Raji (cell line): ENCODE measurements around the gene SEC14L1.

Source experiments
- POLR2A ChIP-seq: IDR thresholded peaks from 2 replicates; pipeline ENCODE4 v1.6.1; 2011; ENCODE audit warnings: low read depth, low read length, control low read depth; ENCODE audit not compliant: insufficient read depth

The SEC14L1 gene

DNA sequence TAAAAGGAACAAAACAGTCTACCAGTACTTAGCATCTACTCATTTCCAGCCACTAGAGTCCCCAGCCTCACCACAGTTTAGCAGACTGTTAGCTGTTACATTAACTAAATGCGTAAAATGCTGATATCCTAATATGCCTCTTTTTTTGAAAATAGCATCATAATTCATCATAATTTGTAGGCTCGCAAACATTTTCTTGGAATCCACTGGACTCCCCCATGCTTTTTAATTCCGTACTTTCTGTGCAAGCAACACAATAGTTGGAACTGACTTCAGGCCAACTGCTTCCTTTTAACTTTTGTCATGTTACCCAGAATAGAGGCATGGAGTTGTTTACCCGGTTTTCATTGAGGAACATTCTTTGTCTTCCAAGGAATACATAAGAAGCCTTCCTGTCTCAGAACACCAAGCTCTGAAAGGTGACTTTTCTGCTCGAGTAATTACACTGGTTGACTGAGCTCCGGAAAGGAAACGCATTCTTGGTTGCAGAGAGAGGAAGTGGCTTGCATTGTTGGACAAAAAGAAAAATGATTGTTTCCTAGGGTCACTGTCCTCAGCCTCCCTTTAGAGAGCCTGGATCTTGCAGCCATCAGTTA is 30.9 kb upstream of the SEC14L1 start:
- TF ChIP-seq POLR2A = no peak

DNA sequence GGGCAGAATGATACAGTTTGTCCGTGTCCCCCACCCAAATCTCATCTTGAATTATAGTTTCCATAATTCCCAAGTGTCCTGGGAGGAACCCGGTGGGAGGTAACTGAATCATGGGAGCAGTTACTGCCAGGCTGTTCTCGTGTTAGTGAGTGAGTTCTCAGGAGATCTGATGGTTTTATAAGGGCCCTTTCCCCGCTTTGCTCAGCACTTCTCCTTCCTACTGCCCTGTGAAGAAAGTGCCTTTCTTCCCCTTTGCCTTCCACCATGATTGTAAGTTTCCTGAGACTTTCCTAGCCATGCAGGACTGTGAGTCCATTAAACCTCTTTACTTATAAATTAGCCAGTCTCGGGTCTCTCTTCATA is 28.9 kb upstream of the SEC14L1 start:
- TF ChIP-seq POLR2A = no peak

DNA sequence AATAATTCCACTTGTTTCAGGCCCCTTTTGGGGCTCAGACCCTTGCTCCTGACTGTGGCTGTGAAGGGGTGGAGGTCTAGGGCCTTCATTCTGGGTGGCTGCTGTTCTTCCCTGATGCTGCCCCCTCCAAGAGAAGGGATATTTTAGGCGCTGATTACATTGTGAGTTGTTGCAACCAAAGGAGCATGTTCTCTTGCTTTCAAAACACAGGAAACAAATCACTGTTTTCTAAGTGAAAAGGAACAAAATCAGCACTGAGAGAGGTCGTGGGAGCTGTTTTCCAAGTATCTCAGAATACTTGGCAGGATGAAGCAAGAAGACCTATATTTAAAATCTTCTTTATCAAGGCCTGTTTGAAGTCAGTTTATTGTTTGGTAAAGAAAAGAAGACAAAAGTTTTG is 25.3 kb upstream of the SEC14L1 start:
- TF ChIP-seq POLR2A = no peak

DNA sequence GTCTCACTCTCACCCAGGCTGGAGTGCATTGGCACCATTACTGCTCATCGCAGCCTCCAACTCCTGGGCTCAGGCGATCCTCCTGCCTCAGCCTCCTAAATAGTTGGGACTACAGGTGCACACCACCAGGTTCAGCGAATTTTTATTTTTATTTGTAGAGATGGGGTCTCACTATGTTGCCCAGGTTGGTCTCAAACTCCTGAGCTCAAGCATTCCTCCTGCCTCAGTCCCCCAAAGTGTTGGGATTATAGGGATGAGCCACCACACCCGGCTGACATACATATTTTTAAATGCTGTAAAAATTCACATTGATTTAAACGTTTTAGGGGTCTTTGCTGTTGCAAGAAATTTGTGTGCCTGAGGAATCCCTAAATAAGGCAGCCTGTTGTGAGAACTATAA is 24.8 kb upstream of the SEC14L1 start:
- no peak for TF ChIP-seq POLR2A

DNA sequence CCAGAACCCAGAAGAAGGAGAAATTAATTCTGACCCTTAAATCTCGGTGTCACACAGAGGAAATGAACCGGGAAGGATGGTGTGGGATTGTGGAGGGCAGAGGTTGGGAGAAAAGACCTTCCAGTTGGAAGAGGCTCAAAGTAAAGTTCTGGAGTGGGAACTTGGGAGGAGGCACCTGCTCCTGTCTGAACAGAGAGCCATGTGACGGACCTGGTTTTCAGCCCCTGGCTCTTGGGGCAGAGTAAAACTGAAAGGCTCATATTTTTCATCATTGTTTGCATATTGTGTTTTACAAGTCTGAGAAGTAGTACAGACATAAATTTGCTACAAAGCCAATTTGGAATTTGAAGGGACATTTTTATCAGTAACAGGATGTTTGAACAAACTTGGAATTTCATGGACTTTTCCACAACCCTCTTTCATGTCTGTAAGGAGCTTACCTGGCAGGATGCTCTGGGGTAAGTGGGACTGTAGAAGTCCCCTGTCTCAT is 24.4 kb upstream of the SEC14L1 start:
- no peak for TF ChIP-seq POLR2A

DNA sequence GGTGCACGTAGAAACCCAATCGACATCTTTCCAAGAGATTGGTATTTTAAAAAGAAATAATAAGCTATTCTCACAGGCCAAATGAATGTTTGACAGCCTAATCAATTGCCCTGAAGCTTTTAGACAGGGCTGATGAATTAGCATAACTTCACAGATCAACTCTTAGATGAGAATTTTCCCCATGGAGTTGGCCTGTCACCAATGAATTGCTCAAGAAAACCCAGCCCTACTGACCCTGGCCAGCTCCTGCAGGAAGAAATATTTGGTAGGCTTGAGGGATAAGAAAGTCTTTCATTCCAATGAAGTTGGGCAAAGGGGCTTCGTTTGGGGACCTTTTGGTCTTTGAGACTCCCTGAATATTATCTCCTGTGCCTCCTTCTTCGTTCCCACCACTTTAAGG is 23.4 kb upstream of the SEC14L1 start:
- no peak for TF ChIP-seq POLR2A

DNA sequence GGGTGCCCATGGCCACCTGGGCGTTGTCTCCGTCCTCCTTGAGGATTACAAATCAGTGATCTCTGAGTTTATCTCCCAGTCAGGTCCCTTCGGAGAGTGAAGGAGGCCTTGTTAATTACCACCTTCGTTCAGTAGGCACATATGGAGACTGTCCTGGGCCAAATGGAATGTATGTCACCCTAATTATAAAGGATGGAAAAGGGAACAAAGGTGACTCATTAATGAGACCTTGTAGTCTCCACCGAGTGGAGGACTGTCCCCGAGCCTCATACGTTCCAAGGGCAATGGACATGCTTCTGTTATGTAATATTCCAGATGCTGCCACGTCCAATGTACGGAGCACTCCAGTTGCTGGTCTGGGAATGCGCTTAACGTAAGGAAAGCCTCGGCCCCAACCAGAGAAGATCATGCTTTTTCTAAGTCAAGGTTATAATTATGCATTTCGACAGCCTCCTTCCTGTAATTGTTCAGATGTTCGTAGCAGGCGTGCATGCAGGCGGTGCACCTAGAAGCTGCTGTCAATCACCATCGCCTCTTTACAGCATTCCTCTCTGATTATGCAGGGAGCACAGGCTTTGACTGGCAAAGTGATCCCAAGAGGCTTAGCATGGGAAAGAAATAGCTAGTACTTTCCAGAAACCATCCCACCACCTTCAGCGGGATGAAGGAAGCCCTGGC is 22.4 kb upstream of the SEC14L1 start:
- TF ChIP-seq POLR2A = no peak

DNA sequence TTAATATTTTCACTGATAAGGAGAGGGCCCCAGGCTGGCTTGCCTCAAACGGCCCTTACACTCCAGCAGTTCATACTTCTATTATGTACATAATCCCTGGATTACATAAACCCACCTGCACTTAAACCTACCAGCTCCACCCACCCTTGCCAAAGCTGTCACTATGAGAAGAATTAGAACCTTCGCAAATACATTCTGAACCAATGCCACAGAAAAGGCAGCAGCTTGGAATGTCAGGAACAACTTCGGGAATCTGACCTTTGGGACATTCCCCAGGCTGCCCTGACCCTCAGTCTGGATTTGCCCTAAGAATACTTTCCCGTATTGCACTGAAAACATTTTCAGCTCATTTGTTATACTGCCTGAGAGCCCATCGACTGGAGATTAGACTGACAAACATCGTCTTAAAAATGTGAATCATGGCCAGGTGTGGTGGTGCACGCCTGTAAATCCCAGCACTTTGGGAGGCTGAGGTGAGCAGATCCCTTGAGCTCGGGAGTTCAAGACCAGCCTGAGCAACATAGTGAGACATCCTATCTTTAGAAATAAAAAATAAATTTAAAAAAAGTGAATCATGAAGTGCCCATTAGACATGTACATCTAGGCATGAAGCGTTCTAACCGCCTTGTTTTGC is 21.0 kb upstream of the SEC14L1 start:
- no peak for TF ChIP-seq POLR2A

DNA sequence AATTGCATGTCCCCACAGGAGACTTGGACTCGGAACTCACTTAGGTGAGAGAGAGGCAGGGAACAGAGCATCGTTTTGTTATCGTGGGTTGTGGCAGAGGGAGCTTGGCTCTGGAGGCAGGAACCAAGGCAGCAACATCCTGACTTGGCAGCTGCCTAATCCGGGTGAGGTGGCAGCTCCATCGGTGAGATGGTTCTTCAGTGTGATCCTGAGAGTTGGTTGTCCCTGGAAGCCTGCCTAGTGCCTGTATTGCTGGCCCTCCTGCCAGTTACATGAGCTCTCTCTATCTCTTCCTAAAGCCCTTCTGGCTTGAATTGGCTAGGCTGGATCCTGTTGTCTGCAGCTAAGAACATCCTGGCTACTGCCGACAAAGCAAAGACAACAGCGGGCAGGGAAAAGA is 19.9 kb upstream of the SEC14L1 start:
- TF ChIP-seq POLR2A = no peak

DNA sequence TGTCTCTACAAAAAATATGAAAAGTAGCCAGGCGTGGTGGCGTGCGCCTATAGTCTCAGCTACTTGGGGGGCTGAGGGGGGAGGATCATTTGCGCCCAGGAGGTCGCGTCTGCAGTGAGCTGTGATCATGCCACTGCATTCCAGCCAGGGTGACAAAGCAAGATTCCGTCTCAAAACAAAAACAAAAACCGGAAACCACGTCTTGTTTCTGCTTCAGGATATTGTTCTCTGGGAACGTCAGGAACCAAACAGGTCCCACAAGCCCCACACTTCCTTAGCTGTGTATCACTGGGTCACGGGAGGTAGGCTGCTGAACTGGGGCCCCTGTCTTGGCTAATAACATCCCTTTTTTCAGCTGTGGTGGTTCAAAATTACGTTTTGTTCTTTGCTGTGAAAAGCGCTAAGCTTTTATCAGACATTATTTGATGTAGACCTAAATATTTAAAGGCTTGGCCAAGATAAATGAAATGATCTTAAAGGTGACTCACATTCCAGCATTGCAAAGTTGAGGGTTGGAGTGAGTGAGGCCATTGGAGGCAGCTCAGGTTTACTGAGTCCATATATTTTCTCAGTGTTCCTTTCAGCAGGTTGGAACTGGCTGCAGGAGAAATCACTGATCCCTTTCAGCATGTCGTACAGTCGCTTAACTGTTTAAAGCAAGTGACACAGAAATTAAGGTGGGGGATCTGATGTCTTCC is 16.4 kb upstream of the SEC14L1 start:
- no peak for TF ChIP-seq POLR2A

DNA sequence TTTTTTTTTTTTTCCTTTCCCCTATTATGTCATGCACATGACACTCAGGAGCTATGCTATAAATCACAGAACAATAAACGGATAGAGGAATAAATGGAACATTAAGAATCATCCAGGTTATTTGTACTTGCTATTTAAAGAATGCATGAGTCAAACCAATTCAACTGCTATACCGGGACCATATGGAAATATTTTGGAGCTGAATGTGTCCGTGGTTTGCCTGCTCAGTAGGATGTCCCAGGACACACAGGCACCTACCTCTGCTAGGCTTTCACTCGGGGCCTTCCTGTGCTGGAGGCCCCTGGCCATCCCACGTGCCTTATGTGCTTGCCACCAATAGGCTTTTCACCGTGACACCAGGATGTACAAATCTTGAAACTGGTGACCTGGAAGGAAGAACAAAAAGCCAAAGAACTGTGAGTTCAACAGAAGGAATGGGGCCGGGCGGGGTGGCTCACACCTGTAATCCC is 15.3 kb upstream of the SEC14L1 start:
- no peak for TF ChIP-seq POLR2A

DNA sequence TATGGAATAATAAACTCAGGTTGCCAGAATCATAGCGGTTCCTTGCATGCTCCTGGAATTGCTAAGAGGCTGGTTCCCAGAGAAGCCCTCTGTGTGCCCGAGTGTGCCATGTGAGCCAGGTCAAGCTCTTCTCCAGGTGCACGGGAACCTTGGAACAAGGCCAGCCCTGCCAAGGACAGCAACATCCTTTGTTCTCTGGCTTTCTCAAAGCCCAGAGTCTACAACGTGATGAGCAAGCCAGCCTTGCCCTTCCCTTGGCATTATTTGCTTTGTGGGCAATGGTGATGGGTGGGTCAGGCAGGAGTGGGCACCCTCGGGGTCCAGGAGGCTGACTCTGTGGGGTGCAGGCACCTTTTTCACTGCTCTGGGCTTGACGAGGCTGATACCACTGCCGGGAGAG is 14.2 kb upstream of the SEC14L1 start:
- no peak for TF ChIP-seq POLR2A

DNA sequence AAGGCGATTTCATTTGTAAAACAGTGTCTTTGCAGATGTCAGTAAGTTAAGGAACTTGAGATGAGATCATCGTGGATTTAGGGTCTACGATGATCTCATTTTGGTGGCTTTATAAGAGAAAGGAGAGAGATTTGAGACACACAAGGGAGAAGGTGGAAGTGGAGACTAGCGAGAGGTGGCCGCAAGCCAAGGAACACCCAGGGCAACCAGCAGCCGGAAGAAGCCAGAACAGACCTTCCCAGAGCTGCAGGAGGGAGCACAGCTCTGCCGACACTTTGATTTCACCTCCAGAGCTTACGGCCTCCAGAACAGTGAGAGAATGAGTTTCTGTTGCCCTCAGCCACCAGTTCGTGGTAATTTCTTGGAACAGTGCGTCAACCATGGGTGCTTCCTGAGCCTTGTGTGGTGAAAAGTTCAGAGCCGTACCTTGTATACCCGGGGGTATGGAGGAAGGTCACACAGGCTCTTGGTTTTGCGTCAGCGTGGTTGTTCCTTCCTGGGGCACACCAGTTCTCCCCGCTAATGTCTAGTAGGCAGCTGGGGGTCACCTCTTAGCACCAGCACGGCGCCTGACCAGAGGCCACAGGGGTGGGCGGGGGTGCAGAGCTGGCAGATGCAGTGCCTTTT is 12.9 kb upstream of the SEC14L1 start:
- no peak for TF ChIP-seq POLR2A

DNA sequence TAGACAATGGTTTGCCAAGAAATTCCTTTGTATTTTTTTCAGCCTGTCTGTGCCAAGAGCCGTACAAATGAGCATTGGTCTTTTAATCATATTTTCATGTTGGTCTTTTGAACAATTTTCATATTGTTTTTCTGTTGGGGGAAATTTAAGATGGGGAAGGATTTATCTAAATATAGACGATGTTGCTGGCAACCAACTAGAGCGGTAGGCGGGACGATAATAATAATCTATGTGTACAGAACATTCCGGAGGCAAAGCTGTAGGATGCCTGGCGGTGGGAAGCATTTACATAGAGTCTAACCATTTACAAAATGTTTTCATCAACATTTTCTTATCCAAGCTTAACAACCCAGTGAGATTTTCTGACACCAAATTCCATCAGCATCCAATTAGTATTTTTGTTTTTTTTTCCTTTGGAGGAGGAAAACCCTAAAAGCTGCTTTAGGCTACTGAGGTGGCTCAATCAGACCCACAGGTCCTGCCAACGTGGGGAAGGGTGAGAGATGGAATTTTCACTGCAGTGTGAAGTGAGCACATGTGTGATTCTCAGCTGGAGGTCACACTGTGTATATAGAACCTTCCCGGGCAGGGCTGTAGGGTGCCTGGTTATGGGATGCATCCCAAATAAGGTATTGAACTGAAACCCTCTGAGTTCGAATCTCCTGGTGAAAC is 11.7 kb upstream of the SEC14L1 start:
- no peak for TF ChIP-seq POLR2A
